HEK293T (cell line): Measurements from ENCODE around the gene SLC9A9.
A peak's percentile ranks its signal among the peaks of the same experiment; 100 is the strongest.

Experiments
- ARNT ChIP-seq: fragments of 450-650 bp; IDR thresholded peaks from 2 replicates; pipeline ENCODE4 v1.6.1; 2017; ENCODE audit warnings: mild to moderate bottlenecking
- BHLHE40 ChIP-seq: fragments of 450-650 bp; IDR thresholded peaks from 2 replicates; pipeline ENCODE4 v1.6.1; 2016; ENCODE audit warnings: mild to moderate bottlenecking, moderate library complexity, borderline replicate concordance
- ELF4 ChIP-seq: fragments of 450-650 bp; IDR thresholded peaks from 2 replicates; pipeline ENCODE4 v1.6.1; 2017; ENCODE audit warnings: antibody characterized with exemption
- FOXA1 ChIP-seq: fragments of 450-650 bp; IDR thresholded peaks from 2 replicates; pipeline ENCODE4 v1.6.1; 2016; ENCODE audit warnings: mild to moderate bottlenecking
- FOXK2 ChIP-seq: fragments of 450-650 bp; IDR thresholded peaks from 2 replicates; pipeline ENCODE4 v1.6.1; 2016; ENCODE audit warnings: mild to moderate bottlenecking
- FOXM1 ChIP-seq: fragments of 450-650 bp; IDR thresholded peaks from 2 replicates; pipeline ENCODE4 v1.6.1; 2017; ENCODE audit warnings: mild to moderate bottlenecking, borderline replicate concordance
- HDGF ChIP-seq: fragments of 450-650 bp; IDR thresholded peaks from 2 replicates; pipeline ENCODE4 v1.6.1; 2017; ENCODE audit warnings: antibody characterized with exemption, borderline replicate concordance
- L3MBTL2 ChIP-seq: fragments of 450-650 bp; conservative IDR thresholded peaks from 2 replicates; pipeline ENCODE4 v1.6.1; 2016; ENCODE audit warnings: mild to moderate bottlenecking
- LEF1 ChIP-seq: fragments of 450-650 bp; IDR thresholded peaks from 2 replicates; pipeline ENCODE4 v1.6.1; 2017; ENCODE audit warnings: mild to moderate bottlenecking, borderline replicate concordance
- NFRKB ChIP-seq: fragments of 450-650 bp; IDR thresholded peaks from 2 replicates; pipeline ENCODE4 v1.6.1; 2016; ENCODE audit warnings: mild to moderate bottlenecking, moderate library complexity
- PKNOX1 ChIP-seq: fragments of 450-650 bp; IDR thresholded peaks from 2 replicates; pipeline ENCODE4 v1.6.1; 2016
- SP1 ChIP-seq: fragments of 450-650 bp; IDR thresholded peaks from 2 replicates; pipeline ENCODE4 v1.6.1; 2017
- TARDBP ChIP-seq: fragments of 450-650 bp; IDR thresholded peaks from 2 replicates; pipeline ENCODE4 v1.6.1; 2016
- ZNF384 ChIP-seq: fragments of 450-650 bp; IDR thresholded peaks from 2 replicates; pipeline ENCODE4 v1.6.1; 2016

GRCh38 chr3:143847787-143848631 lies at the start of gene SLC9A9:
- TF ChIP-seq TARDBP = no peak
- no peak for TF ChIP-seq ZNF384
- TF ChIP-seq FOXM1 = no peak
- TF ChIP-seq NFRKB = no peak
- TF ChIP-seq BHLHE40 = no peak
- TF ChIP-seq FOXK2 = no peak
- no peak for TF ChIP-seq FOXA1
- no peak for TF ChIP-seq HDGF
- no peak for TF ChIP-seq ELF4
- no peak; the same call in 1 of the 2 replicates for TF ChIP-seq PKNOX1
- no peak for TF ChIP-seq ARNT
- no peak for TF ChIP-seq SP1
- peak; percentile 47; the same call in 1 of the 2 replicates for TF ChIP-seq L3MBTL2
- no peak for TF ChIP-seq LEF1
